NCI-H345 treated with DMSO at 0.1 percent for 48 hours (cell line): ENCODE results near the gene TECTA.
"Not testable (repeated sequence)": the region's sequence is repeated elsewhere in the genome, so short reads cannot be mapped to it uniquely, and the experiment has no call there.

ENCODE experiments used
- DNase-seq: peaks from one replicate; lab custom pipeline; 2025; ENCODE audit not compliant: unreplicated experiment; lab: John Stamatoyannopoulos, UW

TECTA gene

GRCh38 chr11:121090145-121090721, 10.8 kb upstream of the TECTA start:
- no peak for DNase-seq

GRCh38 chr11:121091492-121092152, 9.4 kb upstream of the TECTA start:
- DNase-seq, result no peak

- DNase-seq, result no peak
These were observed 5.5 kb upstream of the TECTA start for GRCh38 chr11:121095561-121095960.

GRCh38 chr11:121099364-121099763, 1.7 kb upstream of the TECTA start:
- no peak for DNase-seq

GRCh38 chr11:121099885-121100284, 1.2 kb upstream of the TECTA start:
- no peak for DNase-seq

GRCh38 chr11:121104312-121104762, 3.3 kb downstream of the TECTA start:
- DNase-seq, result no peak

GRCh38 chr11:121105063-121105480, 4.0 kb downstream of the TECTA start:
- no peak for DNase-seq

- DNase-seq, result no peak
These were observed 4.6 kb downstream of the TECTA start for GRCh38 chr11:121105481-121106195.

- peak; percentile 44 for DNase-seq
These were observed 5.8 kb downstream of the TECTA start for GRCh38 chr11:121106812-121107211.

GRCh38 chr11:121108413-121108812, 7.4 kb downstream of the TECTA start:
- no peak for DNase-seq

- DNase-seq, result no peak
These were observed 8.4 kb downstream of the TECTA start for GRCh38 chr11:121109471-121109870.

GRCh38 chr11:121109916-121110586, 9.0 kb downstream of the TECTA start:
- no peak for DNase-seq

- DNase-seq, result no peak
These were observed 10.1 kb downstream of the TECTA start for GRCh38 chr11:121110871-121111724.

GRCh38 chr11:121112498-121113455, 11.7 kb downstream of the TECTA start:
- DNase-seq, result peak; percentile 37

GRCh38 chr11:121113611-121114010, 12.6 kb downstream of the TECTA start:
- no peak for DNase-seq

GRCh38 chr11:121115024-121115423, 14.0 kb downstream of the TECTA start:
- DNase-seq, result not testable (repeated sequence)

- DNase-seq, result no peak
These were observed 16.7 kb downstream of the TECTA start for GRCh38 chr11:121117788-121118187.

- DNase-seq, result no peak
These were observed 18.4 kb downstream of the TECTA start for GRCh38 chr11:121119440-121119839.

GRCh38 chr11:121122328-121122727, 21.3 kb downstream of the TECTA start:
- no peak for DNase-seq
